ENCODE data around the gene POU6F1. TPM values are rescaled to one million over a fixed set of nuclear protein-coding genes. Genes with fewer than 3 reads are reported as not detected.

POU6F1 gene
- total RNA-seq, 1 donor from 2014 or later = 10.8 TPM

GRCh38 chr12:51218607-51219161 is 822 bp upstream of the POU6F1 start:
- peaks cover 11% of the 10 kb centered on the region for H3K4me1 Mint-ChIP-seq (ENCODE audit: unreplicated experiment)

GRCh38 chr12:51217133-51217967 is 512 bp downstream of the POU6F1 start:
- DNase-seq (ENCODE audit: low spot score) = peak; percentile 45
- H3K36me3 Mint-ChIP-seq (ENCODE audit: low read depth, unreplicated experiment) = no peaks in the 10 kb centered on the region
- H3K27ac Mint-ChIP-seq (ENCODE audit: unreplicated experiment) = no peak overlapping the region
- H3K4me1 Mint-ChIP-seq (ENCODE audit: unreplicated experiment) = peaks cover 11% of the 10 kb centered on the region
- TF ChIP-seq, protein P1, sequence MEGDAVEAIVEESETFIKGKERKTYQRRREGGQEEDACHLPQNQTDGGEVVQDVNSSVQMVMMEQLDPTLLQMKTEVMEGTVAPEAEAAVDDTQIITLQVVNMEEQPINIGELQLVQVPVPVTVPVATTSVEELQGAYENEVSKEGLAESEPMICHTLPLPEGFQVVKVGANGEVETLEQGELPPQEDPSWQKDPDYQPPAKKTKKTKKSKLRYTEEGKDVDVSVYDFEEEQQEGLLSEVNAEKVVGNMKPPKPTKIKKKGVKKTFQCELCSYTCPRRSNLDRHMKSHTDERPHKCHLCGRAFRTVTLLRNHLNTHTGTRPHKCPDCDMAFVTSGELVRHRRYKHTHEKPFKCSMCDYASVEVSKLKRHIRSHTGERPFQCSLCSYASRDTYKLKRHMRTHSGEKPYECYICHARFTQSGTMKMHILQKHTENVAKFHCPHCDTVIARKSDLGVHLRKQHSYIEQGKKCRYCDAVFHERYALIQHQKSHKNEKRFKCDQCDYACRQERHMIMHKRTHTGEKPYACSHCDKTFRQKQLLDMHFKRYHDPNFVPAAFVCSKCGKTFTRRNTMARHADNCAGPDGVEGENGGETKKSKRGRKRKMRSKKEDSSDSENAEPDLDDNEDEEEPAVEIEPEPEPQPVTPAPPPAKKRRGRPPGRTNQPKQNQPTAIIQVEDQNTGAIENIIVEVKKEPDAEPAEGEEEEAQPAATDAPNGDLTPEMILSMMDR (IDR thresholded peaks at IDR 0.05; ENCODE audit: unreplicated experiment) = peak; percentile 4
- H3K27me3 Mint-ChIP-seq (ENCODE audit: unreplicated experiment) = peaks cover 6% of the 10 kb centered on the region
- H3K9me3 Mint-ChIP-seq (ENCODE audit: unreplicated experiment) = no peaks in the 10 kb centered on the region
- peak overlapping the region; percentile 70 for H3K4me3 Mint-ChIP-seq (ENCODE audit: unreplicated experiment)

More at GRCh38 chr12:51218607-51219161, 822 bp upstream of the POU6F1 start:
- no peak for DNase-seq (ENCODE audit: low spot score)
- H3K36me3 Mint-ChIP-seq (ENCODE audit: low read depth, unreplicated experiment) = no peaks in the 10 kb centered on the region
- peaks cover 6% of the 10 kb centered on the region for H3K27me3 Mint-ChIP-seq (ENCODE audit: unreplicated experiment)
- peak overlapping the region; percentile 70 for H3K4me3 Mint-ChIP-seq (ENCODE audit: unreplicated experiment)
- TF ChIP-seq, protein P1 (IDR thresholded peaks at IDR 0.05; ENCODE audit: unreplicated experiment) = no peak
- no peaks in the 10 kb centered on the region for H3K9me3 Mint-ChIP-seq (ENCODE audit: unreplicated experiment)
- H3K27ac Mint-ChIP-seq (ENCODE audit: unreplicated experiment) = peak overlapping the region; percentile 33

GRCh38 chr12:51216642-51217041 is 1.2 kb downstream of the POU6F1 start:
- Mint-ChIP-seq H3K9me3 (ENCODE audit: unreplicated experiment) (no peaks in the 10 kb centered on the region), H3K27me3 (ENCODE audit: unreplicated experiment) (peaks cover 6% of the 10 kb centered on the region), H3K4me3 (ENCODE audit: unreplicated experiment) (peak overlapping the region; percentile 78), H3K4me1 (ENCODE audit: unreplicated experiment) (peaks cover 11% of the 10 kb centered on the region), H3K36me3 (ENCODE audit: low read depth, unreplicated experiment) (no peaks in the 10 kb centered on the region), H3K27ac (ENCODE audit: unreplicated experiment) (peak overlapping the region; percentile 65)
- TF ChIP-seq, protein P1 (IDR thresholded peaks at IDR 0.05; ENCODE audit: unreplicated experiment) = no peak
- DNase-seq (ENCODE audit: low spot score) = no peak

- peaks cover 4% of the 10 kb centered on the region for H3K27me3 Mint-ChIP-seq (ENCODE audit: unreplicated experiment)
- H3K9me3 Mint-ChIP-seq (ENCODE audit: unreplicated experiment) = no peaks in the 10 kb centered on the region
- TF ChIP-seq, protein P1 (IDR thresholded peaks at IDR 0.05; ENCODE audit: unreplicated experiment) = no peak
- no peak overlapping the region for H3K4me3 Mint-ChIP-seq (ENCODE audit: unreplicated experiment)
- no peak for DNase-seq (ENCODE audit: low spot score)
- H3K27ac Mint-ChIP-seq (ENCODE audit: unreplicated experiment) = no peak overlapping the region
- no peaks in the 10 kb centered on the region for H3K36me3 Mint-ChIP-seq (ENCODE audit: low read depth, unreplicated experiment)
- H3K4me1 Mint-ChIP-seq (ENCODE audit: unreplicated experiment) = peaks cover 11% of the 10 kb centered on the region
Observed at GRCh38 chr12:51214895-51215294, 3.0 kb downstream of the POU6F1 start.

Data from endothelial cell (in vitro differentiated cells).